Fibroblast of lung (primary cell): Measurements from ENCODE around the gene DNAJC7. TPM values are rescaled to one million over a fixed set of nuclear protein-coding genes. Genes with fewer than 3 reads are reported as not detected.
"Not testable (repeated sequence)": the region's sequence is repeated elsewhere in the genome, so short reads cannot be mapped to it uniquely, and the experiment has no call there.

Experiments
- DNase-seq, 2 donors: peaks; one replicate each; pipeline versions ENCODE4 v3.0.0 to v3.0.0-alpha.2; 2010; ENCODE audit warnings: low read depth in 2 of 2
- H2AFZ ChIP-seq: 2 replicates; pipeline ENCODE4 v1.5.1; 2012; ENCODE audit warnings: low read length, control low read depth, inconsistent platforms
- H3K27ac ChIP-seq: 2 replicates; pipeline ENCODE4 v1.5.1; 2011; ENCODE audit warnings: low read length, control low read depth; ENCODE audit not compliant: insufficient read depth
- H3K27me3 ChIP-seq: 2 replicates; pipeline ENCODE4 v1.5.1; 2011; ENCODE audit warnings: mild to moderate bottlenecking, low read length; ENCODE audit not compliant: control insufficient read depth, insufficient read depth
- H3K36me3 ChIP-seq: 2 replicates; pipeline ENCODE4 v1.5.1; 2011; ENCODE audit warnings: low read length; ENCODE audit not compliant: control insufficient read depth, insufficient read depth
- H3K4me1 ChIP-seq: 2 replicates; pipeline ENCODE4 v1.5.1; 2011; ENCODE audit warnings: low read length; ENCODE audit not compliant: control insufficient read depth, insufficient read depth; ENCODE audit errors: extremely low read depth
- H3K4me2 ChIP-seq: 2 replicates; pipeline ENCODE4 v1.5.1; 2011; ENCODE audit warnings: low read length, control low read depth; ENCODE audit not compliant: insufficient read depth; ENCODE audit errors: extremely low read depth
- H3K4me3 ChIP-seq, 4 experiments: fragments of 200-600 bp in 1 of 4; sonication (generic) in 1 of 4; replicated peaks in 1 of 4; 2 replicates each; pipeline ENCODE4 v1.5.1; 2011 to 2016; ENCODE audit warnings: low read length in 4 of 4, low read depth in 3 of 4, mild to moderate bottlenecking in 3 of 4, control low read depth in 2 of 4, inconsistent platforms in 1 of 4, mixed read lengths in 1 of 4; ENCODE audit not compliant: insufficient read depth in 1 of 4; ENCODE audit errors: control extremely low read depth in 1 of 4
- H3K79me2 ChIP-seq: 2 replicates; pipeline ENCODE4 v1.5.1; 2012; ENCODE audit warnings: mild to moderate bottlenecking, low read length, inconsistent platforms; ENCODE audit not compliant: control insufficient read depth, insufficient read depth
- H3K9ac ChIP-seq: 2 replicates; pipeline ENCODE4 v1.5.1; 2011; ENCODE audit warnings: mild to moderate bottlenecking, low read length, control low read depth; ENCODE audit not compliant: insufficient read depth
- H3K9me3 ChIP-seq: 2 replicates; pipeline ENCODE4 v1.5.1; 2012; ENCODE audit warnings: low read depth, low read length; ENCODE audit not compliant: control insufficient read depth, insufficient read depth
- H4K20me1 ChIP-seq: 2 replicates; pipeline ENCODE4 v1.5.1; 2011; ENCODE audit warnings: low read length; ENCODE audit not compliant: control insufficient read depth, insufficient read depth; ENCODE audit errors: extremely low read depth
- EZH2 ChIP-seq: IDR thresholded peaks from 2 replicates; pipeline ENCODE4 v1.5.1; 2012; ENCODE audit warnings: low read length, control low read depth, mild to moderate bottlenecking; ENCODE audit errors: missing control alignments
- polyA plus RNA-seq, 2 donors: library from polyadenylated mRNA; depleted of rRNA in 1 of 2; stranded (reverse) in 1 of 2; unstranded in 1 of 2; fragments of >200 nt; gene quantifications; 2 replicates each; pipeline ENCODE4 v1.2.1, GENCODE V29; 2011 to 2012; ENCODE audit warnings: missing spikeins in 1 of 2
- total RNA-seq: library from RNA; depleted of rRNA; stranded (reverse); fragments of >200 nt; gene quantifications from 2 replicates; pipeline ENCODE4 v1.2.1, GENCODE V29; 2014
- TF ChIP-seq, protein P1 (sequence below), 2 donors: IDR thresholded peaks in 1 of 2; conservative IDR thresholded peaks in 1 of 2; 1 replicate in 1 of 2; 2 replicates in 1 of 2; pipeline ENCODE4 v1.5.1; 2011 to 2012; ENCODE audit warnings: low read length in 2 of 2, control low read depth in 1 of 2, inconsistent platforms in 1 of 2, low read depth in 1 of 2, mild to moderate bottlenecking in 1 of 2

DNAJC7 gene
- total and polyA plus RNA-seq, 2 donors (not counting 1 experiment from before 2014, with no cell fraction given), result 53.5 to 78.8 TPM

DNA sequence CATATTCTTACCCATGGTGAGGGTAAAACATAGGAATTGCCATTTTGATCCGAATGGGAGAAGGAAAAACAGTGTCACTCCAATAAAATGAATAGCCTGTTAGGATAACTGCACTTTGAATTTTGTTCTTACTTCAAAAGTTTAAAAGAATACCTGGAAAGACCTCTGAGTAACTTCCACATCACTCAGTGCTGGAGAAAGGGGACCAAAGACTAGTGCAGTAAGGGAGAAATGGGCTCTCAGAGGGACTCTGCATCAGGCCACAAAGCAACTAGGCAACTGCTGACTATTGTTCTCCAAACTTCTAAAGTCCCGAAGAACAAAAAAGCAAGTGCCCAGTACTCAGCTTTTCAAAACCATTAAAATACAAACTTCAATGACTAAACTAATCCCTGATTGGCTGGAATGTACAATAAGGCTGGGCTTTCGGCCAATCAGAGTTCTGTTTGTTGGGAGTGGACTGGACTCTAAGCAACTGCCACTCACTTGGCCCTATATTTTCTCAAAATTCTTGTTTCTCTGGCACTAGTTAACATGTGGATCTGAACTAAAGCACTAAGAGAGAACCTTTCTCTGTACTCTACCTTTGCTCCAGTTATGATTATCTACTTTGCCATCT is 6.2 kb downstream of the DNAJC7 start:
- Histone ChIP-seq H3K4me3 (no peak overlapping the region), H3K4me2 (no peak overlapping the region), H3K27me3 (no peaks in the 10 kb centered on the region), H3K4me1 (peaks cover 3% of the 10 kb centered on the region), H2AFZ (no peak overlapping the region), H3K9ac (no peak overlapping the region), H3K27ac (peak overlapping the region; percentile 34), H4K20me1 (no peaks in the 10 kb centered on the region), H3K9me3 (no peaks in the 10 kb centered on the region), H3K36me3 (peaks cover 1% of the 10 kb centered on the region), H3K79me2 (peaks cover 93% of the 10 kb centered on the region)
- DNase-seq, result peak in 1 of 2 donors; percentile 34
- TF ChIP-seq, protein P1, sequence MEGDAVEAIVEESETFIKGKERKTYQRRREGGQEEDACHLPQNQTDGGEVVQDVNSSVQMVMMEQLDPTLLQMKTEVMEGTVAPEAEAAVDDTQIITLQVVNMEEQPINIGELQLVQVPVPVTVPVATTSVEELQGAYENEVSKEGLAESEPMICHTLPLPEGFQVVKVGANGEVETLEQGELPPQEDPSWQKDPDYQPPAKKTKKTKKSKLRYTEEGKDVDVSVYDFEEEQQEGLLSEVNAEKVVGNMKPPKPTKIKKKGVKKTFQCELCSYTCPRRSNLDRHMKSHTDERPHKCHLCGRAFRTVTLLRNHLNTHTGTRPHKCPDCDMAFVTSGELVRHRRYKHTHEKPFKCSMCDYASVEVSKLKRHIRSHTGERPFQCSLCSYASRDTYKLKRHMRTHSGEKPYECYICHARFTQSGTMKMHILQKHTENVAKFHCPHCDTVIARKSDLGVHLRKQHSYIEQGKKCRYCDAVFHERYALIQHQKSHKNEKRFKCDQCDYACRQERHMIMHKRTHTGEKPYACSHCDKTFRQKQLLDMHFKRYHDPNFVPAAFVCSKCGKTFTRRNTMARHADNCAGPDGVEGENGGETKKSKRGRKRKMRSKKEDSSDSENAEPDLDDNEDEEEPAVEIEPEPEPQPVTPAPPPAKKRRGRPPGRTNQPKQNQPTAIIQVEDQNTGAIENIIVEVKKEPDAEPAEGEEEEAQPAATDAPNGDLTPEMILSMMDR (conservative IDR thresholded peaks at IDR 0.05 in 1 of 2, IDR thresholded peaks at IDR 0.05 in 1 of 2; ENCODE audit: low read depth in 1 of 2, low read length in 2 of 2), result no peak
- TF ChIP-seq EZH2, result no peak

DNA sequence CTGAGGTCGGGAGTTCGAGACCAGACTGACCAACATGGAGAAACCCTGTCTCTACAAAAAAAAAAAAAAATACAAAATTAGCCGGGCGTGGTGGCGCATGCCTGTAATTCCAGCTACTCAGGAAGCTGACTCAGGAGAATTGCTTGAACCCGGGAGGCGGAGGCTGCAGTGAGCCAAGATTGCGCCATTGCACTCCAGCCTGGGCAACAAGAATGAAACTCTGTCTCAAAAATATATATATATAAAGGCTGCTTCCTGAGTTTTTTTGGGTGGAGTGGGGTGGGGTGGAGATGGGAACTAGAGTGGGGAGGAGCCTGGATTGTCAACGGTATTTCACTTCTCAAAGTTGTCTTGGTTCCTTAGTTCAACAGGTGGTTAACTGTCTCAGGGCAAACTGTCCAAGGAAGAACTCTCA is 7.0 kb downstream of the DNAJC7 start:
- H3K4me3 ChIP-seq, H3K9me3 ChIP-seq, H2AFZ ChIP-seq, H4K20me1 ChIP-seq, H3K9ac ChIP-seq, H3K4me1 ChIP-seq, H3K4me2 ChIP-seq, H3K27me3 ChIP-seq, H3K36me3 ChIP-seq: not testable (repeated sequence)
- Histone ChIP-seq H3K27ac (peak overlapping the region; percentile 34), H3K79me2 (peaks cover 93% of the 10 kb centered on the region)
- DNase-seq, result peak; percentile 50 to 52

DNA sequence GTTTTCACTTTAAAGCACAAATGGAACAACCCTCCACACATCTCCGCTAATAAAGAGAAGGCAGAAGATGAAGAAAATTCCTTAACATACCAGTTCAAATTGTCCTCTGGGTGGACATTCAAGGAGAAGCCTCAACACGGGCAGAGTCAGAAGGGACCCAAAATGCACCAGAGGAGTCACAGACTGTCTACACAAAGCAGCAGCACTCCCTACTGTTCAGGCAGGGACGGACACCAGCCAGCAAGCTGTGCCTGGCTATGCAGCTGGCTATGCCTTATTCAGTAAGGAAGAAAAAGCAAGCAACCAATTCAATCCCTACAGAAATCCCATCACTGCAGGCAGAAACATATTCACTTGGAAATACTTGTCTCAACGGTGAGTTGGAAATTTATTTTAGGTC is 8.1 kb downstream of the DNAJC7 start:
- no peak for DNase-seq

More for the DNA sequence above, 8.1 kb downstream of the DNAJC7 start:
- peaks cover 93% of the 10 kb centered on the region for H3K79me2 ChIP-seq
- H3K4me3 ChIP-seq, result no peak overlapping the region
- no peaks in the 10 kb centered on the region for H3K9me3 ChIP-seq
- peaks cover 1% of the 10 kb centered on the region for H3K36me3 ChIP-seq
- H3K27me3 ChIP-seq, result no peaks in the 10 kb centered on the region
- H4K20me1 ChIP-seq, result no peaks in the 10 kb centered on the region
- TF ChIP-seq, protein P1 (conservative IDR thresholded peaks at IDR 0.05 in 1 of 2, IDR thresholded peaks at IDR 0.05 in 1 of 2; ENCODE audit: low read depth in 1 of 2, low read length in 2 of 2), result peak in 1 of 2 donors; percentile 15
- TF ChIP-seq EZH2, result no peak
- no peak overlapping the region for H2AFZ ChIP-seq
- H3K4me2 ChIP-seq, result no peak overlapping the region
- peaks cover 6% of the 10 kb centered on the region for H3K4me1 ChIP-seq
- H3K9ac ChIP-seq, result no peak overlapping the region
- H3K27ac ChIP-seq, result no peak overlapping the region
